Skin epidermis (tissue), 12 donors: ENCODE measurements around the gene MUC4.

Experiments used
- H3K27ac ChIP-seq, 21 experiments: fragments of 200-600 bp; sonication (generic) in 11 of 21; one replicate each; pipeline ENCODE4 v1.5.0; 2020; ENCODE audit warnings: mild to moderate bottlenecking in 3 of 21, inconsistent platforms in 2 of 21, moderate library complexity in 2 of 21
- H3K4me3 ChIP-seq, 7 experiments: fragments of 200-600 bp; sonication (generic) in 2 of 7; one replicate each; pipeline ENCODE4 v1.5.0; 2020; ENCODE audit warnings: inconsistent platforms in 2 of 7, mild to moderate bottlenecking in 2 of 7, moderate library complexity in 1 of 7

MUC4 gene

GRCh38 chr3:195763843-195764825 lies 47.6 kb downstream of the MUC4 start:
- no peak overlapping the region for H3K27ac ChIP-seq
- H3K4me3 ChIP-seq, result no peak overlapping the region

DNA sequence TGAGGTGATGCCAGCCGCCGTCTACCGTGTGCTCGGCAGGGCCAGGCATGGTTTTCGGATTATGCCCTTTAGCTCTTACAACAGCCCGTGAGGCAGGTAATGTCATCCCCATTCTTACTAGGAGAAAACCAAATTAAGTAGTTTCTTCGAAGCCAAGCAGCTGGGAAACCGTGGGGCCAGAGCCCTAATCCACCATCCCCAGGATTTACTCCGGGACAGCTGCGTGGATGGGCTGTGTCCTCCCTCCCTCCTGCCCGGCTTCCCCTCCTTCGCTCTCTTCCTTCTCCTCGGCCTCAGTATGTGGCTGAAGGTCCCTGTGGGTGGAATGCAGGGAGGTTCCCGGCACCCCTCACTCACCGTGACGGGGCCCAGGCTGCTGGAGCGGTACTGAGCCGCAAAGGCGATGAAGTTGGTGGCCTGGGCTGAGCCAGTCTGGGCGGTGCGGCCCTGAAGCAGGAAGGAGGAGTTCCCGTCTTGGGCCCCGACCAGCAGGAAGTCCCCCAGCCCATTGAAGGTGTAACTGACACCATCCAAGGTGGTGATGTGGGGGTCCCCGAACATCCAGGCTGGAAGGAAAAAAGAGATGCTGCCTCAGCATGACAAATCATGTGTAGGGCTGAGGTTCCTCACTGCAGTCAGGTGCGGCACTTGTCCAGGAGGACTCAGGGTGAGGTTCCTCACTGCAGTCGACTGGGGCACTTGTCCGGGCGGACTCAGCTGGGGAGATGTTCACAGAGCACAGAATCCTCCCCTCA lies 48.5 kb downstream of the MUC4 start:
- no peak overlapping the region for H3K4me3 ChIP-seq
- no peak overlapping the region for H3K27ac ChIP-seq

DNA sequence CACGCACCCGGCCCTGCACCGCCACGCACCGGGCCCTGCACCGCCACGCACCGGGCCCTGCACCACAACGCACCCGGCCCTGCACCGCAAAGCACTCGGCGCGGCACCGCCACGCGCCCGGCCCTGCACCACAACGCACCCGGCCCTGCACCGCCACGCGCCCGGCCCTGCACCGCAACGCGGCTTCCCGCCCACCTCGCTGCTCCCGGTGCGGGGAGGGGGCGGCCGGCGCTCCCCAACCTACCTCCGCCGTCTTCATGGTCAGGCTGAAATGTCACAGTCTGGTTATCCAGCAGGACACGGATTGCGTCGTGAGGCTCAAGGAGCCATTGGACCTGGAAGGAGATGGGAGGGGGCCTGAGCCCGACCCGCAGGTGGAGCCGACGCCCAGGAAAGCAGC lies 49.1 kb downstream of the MUC4 start:
- H3K27ac ChIP-seq, result no peak overlapping the region
- H3K4me3 ChIP-seq, result no peak overlapping the region

DNA sequence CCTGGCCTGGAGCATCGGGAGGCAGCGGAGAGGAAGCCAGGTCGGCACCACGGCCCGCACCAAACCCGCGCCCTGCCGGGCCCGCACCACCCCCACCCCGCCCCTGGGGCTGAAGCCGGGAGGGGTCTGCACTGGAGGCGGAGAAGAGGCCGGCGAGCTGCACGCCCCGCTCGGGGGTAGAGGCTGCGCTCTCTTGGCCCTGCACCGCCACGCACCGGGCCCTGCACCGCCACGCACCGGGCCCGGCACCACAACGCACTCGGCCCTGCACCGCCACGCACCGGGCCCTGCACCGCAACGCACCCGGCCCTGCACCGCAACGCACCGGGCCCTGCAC lies 49.5 kb downstream of the MUC4 start:
- Histone ChIP-seq H3K27ac (no peak overlapping the region), H3K4me3 (no peak overlapping the region)

- Histone ChIP-seq H3K27ac (no peak overlapping the region), H3K4me3 (no peak overlapping the region)
These were observed 50.0 kb downstream of the MUC4 start for GRCh38 chr3:195761567-195762248.

DNA sequence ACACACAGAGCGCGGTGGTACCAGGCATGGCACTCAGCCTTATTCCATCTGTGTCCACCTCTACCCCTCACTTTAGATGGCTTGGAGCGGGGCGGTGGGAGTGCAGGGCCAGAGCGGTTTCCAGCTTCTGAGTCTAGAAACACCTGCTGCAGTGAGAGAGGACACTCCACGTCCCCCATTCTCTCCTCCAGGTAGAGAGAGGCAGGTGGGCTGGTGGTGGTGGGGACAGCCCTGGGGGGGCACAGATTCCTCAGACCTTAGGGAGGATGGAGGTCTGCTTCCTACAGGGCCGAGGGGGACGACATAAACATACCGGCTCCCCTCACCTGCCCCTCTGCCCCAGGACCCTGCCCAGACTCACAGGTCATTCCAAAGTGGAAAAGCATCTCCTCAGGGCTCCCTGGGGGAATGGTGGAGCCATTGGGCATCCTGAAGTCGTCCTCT lies 50.6 kb downstream of the MUC4 start:
- Histone ChIP-seq H3K27ac (no peak overlapping the region), H3K4me3 (no peak overlapping the region)

GRCh38 chr3:195760345-195761122 lies 51.2 kb downstream of the MUC4 start:
- Histone ChIP-seq H3K4me3 (no peak overlapping the region), H3K27ac (no peak overlapping the region)

DNA sequence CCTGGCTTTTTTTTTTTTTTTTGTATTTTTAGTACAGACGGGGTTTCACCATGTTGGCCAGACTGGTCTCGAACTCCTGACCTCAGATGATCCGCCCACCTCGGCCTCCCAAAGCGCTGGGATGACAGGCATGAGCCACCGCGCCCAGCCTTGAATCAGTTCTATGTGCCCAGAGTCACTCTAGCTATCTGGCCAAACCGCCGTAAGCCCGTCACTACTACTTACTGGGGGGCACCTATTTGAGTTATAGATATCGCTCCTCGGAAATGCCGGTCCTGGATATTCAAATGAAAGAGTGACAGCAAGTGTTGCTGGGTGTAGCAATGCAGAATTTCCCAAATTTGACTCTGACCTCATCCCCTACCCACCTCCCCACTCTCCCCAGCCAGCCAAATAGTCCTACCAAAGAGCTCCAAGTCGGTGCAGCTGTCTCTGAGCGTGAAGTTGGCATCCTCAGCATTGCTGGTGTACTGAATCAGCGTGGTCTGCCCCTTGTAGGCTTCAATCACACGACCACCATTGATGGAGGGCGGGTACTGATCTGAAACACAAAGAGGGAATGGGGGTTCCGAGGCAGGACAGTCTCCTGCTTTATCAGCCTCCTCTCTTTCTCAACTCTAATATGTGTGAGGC lies 52.9 kb downstream of the MUC4 start:
- no peak overlapping the region for H3K27ac ChIP-seq
- H3K4me3 ChIP-seq, result no peak overlapping the region

DNA sequence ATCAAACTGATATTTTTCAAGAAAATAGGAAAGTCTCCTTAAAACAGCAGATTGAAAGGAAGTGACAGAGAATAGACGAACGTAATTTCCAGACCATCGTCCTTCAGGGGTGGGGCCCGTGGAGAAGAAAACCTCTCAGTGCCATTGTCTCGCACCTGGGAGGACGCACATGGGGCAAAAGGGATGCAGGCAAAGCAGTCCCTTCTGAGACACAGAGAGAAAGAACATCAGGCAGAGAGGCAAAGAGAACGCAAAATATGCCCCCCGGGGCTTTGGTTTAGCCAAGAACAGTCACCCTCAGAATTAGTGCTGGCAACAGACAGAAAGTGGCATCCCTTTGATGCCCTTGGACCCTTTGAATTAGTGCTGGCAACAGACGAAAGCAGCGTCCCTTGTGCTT lies 53.9 kb downstream of the MUC4 start:
- H3K27ac ChIP-seq, result no peak overlapping the region
- H3K4me3 ChIP-seq, result no peak overlapping the region

GRCh38 chr3:195757438-195757770 lies 54.3 kb downstream of the MUC4 start:
- H3K4me3 ChIP-seq, result no peak overlapping the region

DNA sequence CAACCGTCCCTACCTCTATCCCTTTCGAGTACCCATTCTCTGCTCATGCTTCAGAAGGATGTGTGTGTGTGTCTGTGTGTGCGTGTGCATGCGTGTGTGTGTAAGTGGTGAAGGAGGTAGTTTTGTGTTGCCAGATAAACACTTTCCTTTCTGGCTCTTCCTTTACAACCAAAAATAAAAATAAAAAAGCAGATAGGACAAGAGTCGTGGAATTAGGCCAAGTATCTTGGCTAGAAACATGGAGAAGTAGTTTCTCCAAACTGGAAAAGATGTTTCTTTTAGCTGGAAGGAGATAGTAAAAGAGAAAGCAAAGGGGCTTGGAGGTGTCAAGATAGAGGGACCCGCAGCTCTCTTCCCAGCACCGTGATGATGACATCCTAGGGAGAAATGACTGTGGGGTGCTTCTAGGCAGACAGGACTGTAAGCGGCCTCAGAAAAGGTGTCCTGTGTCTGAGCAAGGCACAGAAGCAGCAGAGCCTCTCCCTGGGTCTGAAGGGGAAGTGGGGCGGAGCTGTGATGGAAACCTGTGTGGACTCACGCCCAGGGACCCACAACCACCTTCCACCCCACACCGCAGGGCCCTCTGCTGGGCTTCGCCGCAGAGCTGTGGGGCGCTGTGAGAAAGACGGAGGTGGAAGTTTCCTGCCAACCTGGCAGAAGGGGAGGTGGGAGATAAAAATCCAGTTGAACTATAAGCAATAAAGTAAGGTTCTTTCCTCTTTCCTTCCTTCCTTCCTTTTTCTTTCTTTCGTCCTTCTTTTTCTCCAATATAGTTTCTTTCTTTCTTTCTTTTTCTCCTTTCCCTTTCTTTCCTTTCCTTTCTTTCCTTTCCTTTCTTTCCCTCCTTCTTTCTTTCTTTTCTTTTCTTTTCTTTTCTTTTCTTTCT lies 55.7 kb downstream of the MUC4 start:
- H3K27ac ChIP-seq, result no peak overlapping the region
- no peak overlapping the region for H3K4me3 ChIP-seq

More at GRCh38 chr3:195757438-195757770, 54.3 kb downstream of the MUC4 start:
- no peak overlapping the region for H3K27ac ChIP-seq

DNA sequence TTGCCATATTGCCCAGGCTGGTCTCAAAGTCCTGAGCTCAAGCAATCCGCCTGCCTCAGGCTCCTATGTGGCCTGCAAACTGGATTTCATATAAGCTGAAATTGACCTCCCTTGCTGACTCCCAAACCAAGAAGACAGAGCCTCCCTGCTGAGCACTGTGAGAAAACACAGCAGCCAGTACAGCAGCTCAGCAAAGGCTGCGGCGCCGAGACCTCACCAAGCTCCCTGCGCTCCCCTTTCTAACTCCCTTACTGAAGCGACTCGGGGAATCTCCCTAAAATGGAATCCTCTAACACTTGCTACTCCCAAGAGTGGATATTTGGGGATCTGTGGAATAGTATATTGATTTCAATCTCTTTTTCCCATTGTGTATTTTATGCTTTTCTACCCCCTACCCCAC lies 56.3 kb downstream of the MUC4 start:
- Histone ChIP-seq H3K27ac (no peak overlapping the region), H3K4me3 (no peak overlapping the region)

DNA sequence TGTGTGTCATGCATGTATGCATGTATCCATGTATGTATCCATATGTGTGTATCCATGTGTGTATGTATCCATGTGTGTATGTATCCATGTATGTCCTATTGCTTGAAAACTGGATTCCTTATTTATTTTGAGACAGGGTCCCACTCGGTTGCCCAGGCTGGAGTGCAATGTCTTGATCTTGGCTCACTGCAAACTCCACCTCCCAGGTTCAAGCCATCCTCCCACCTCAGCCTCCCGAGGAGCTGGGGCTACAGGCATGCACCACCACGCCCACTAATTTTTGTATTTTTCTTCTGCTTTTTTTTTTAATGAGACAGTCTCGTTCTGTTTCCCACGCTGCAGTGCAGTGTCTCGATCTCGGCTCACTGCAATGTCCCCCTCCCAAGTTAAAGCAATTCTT lies 56.8 kb downstream of the MUC4 start:
- Histone ChIP-seq H3K4me3 (no peak overlapping the region), H3K27ac (no peak overlapping the region)

- Histone ChIP-seq H3K27ac (no peak overlapping the region), H3K4me3 (no peak overlapping the region)
These were observed 57.6 kb downstream of the MUC4 start for GRCh38 chr3:195754141-195754540.

DNA sequence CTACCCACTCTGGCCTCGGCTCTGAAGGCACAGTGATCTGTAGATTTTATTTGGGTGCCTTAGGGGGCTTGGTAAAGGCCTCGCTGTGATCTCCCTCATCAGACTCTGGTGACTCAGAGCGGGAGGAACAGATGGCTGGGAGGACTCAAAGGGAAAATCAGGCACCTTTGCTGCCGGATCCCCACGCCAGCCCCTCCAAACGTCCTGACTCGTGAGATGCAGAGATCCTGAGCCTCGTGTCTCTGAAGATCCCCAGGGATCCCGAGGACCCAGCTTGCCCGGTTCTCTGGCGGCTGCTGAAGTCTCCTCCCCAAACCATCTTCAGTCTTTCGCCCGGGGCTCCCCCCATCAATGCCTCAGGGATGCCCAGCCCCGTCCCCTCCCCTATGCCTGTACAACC lies 58.1 kb downstream of the MUC4 start:
- Histone ChIP-seq H3K4me3 (no peak overlapping the region), H3K27ac (no peak overlapping the region)

GRCh38 chr3:195752546-195753331 lies 59.0 kb downstream of the MUC4 start:
- no peak overlapping the region for H3K4me3 ChIP-seq
- no peak overlapping the region for H3K27ac ChIP-seq

- H3K27ac ChIP-seq, result no peak overlapping the region
- H3K4me3 ChIP-seq, result no peak overlapping the region
These were observed 59.7 kb downstream of the MUC4 start for GRCh38 chr3:195752066-195752465.

DNA sequence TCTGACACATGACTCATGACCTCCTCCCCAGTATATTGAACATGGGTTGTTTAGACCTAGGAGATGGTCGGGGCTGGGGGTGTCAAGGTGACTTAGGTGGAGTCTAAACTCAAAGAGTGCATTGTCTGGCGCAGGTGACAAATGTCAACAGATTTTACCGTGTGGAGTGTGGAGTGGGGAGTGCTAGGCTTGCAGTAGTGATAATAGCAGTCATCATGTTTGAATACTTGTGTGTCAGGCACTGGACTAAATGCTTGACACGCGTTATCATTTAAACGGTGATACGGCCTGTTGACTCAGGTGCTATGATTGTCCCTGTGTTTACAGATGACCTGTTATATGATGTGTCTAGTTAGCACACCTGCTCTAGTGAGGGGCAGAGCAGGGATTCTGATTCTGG lies 60.2 kb downstream of the MUC4 start:
- no peak overlapping the region for H3K27ac ChIP-seq
- H3K4me3 ChIP-seq, result no peak overlapping the region
